ENCODE results near the gene HSD17B12. TPM values are rescaled to one million over a fixed set of nuclear protein-coding genes. Genes with fewer than 3 reads are reported as not detected.

HSD17B12 gene
- polyA plus RNA-seq, 1 donor (not counting 4 experiments of a cell fraction or from before 2014, with no cell fraction given), result 105 TPM

DNA sequence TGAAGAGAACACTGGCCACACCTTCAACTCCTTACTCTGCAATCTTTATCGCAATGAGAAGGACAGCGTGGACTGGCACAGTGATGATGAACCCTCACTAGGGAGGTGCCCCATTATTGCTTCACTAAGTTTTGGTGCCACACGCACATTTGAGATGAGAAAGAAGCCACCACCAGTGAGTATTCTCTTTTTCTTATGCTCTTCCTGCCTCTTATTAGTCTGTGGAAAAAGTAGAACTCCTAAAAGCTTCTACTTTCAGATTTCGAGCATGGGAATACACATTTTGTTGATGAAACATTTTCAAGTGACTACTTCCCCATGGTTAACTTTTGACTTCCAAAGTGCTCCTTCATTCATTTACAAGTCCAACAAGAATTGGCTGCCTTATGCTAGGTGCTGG lies 221.0 kb downstream of the HSD17B12 start:
- dilution Hi-C loops (cut with MboI; ENCODE audit: extremely low pct_ligation_motif_present, low sequenced_read_pairs), result no loop called here

DNA sequence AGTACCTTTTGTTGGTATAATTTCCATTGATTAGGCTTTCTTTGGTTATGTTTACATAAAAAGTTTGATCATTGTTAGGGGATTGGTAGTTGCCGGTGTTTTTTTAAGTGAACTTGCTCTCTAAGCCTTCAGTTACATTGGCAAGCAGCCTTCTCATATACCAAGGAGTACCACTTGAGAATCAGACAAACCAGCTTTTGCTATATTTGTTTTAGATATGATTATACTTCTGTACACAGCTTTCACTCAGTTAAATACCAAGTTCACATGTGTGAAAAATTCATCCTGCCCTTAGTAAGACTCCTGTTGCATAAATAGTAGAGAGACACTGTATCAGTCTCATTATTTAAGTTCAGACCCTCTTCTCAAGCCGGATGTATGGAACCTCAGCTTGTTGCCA lies 222.5 kb downstream of the HSD17B12 start:
- DNase-seq (ENCODE audit: low read depth, low spot score), result no peak
- Histone ChIP-seq H3K9me1 (ENCODE audit: control insufficient read depth, extremely low read depth, insufficient read depth, low read length) (peaks cover 2% of the 10 kb centered on the region), H3K79me2 (ENCODE audit: control insufficient read depth, insufficient read depth, low read length) (no peaks in the 10 kb centered on the region), H4K20me1 (ENCODE audit: control insufficient read depth, extremely low read depth, insufficient read depth, low read length) (no peaks in the 10 kb centered on the region), H3K36me3 (ENCODE audit: control insufficient read depth in 2 of 2, extremely low read depth in 1 of 2, insufficient read depth in 2 of 2, low read length in 2 of 2) (peaks cover 4 to 8% of the 10 kb centered on the region in 2 experiments), H3K27me3 (ENCODE audit: control insufficient read depth, extremely low read depth, insufficient read depth, low read length) (no peaks in the 10 kb centered on the region), H3K27ac (ENCODE audit: control insufficient read depth, insufficient read depth, low read length) (no peak overlapping the region), H2AFZ (ENCODE audit: control insufficient read depth, low read length) (no peak overlapping the region), H3K9ac (ENCODE audit: control insufficient read depth, extremely low read depth, insufficient read depth, low read length) (no peak overlapping the region), H3K4me3 (ENCODE audit: control insufficient read depth in 2 of 3, extremely low read depth in 1 of 3, insufficient read depth in 2 of 3, low read depth in 1 of 3, low read length in 3 of 3) (no peak overlapping the region), H3K9me3 (ENCODE audit: control insufficient read depth, low read depth, low read length) (no peaks in the 10 kb centered on the region), H3K4me2 (ENCODE audit: control insufficient read depth, extremely low read depth, insufficient read depth, low read depth, low read length) (no peak overlapping the region), H3K4me1 (ENCODE audit: control insufficient read depth, extremely low read depth, insufficient read depth, low read length) (peaks cover 15% of the 10 kb centered on the region)
- dilution Hi-C loops (cut with MboI; ENCODE audit: extremely low pct_ligation_motif_present, low sequenced_read_pairs), result no loop called here
- TF ChIP-seq EZH2 (IDR thresholded peaks at IDR 0.05; ENCODE audit: low read length), result no peak
- TF ChIP-seq, protein P1, sequence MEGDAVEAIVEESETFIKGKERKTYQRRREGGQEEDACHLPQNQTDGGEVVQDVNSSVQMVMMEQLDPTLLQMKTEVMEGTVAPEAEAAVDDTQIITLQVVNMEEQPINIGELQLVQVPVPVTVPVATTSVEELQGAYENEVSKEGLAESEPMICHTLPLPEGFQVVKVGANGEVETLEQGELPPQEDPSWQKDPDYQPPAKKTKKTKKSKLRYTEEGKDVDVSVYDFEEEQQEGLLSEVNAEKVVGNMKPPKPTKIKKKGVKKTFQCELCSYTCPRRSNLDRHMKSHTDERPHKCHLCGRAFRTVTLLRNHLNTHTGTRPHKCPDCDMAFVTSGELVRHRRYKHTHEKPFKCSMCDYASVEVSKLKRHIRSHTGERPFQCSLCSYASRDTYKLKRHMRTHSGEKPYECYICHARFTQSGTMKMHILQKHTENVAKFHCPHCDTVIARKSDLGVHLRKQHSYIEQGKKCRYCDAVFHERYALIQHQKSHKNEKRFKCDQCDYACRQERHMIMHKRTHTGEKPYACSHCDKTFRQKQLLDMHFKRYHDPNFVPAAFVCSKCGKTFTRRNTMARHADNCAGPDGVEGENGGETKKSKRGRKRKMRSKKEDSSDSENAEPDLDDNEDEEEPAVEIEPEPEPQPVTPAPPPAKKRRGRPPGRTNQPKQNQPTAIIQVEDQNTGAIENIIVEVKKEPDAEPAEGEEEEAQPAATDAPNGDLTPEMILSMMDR (optimal IDR thresholded peaks at IDR 0.05 in 1 of 3, IDR thresholded peaks at IDR 0.05 in 1 of 3, conservative IDR thresholded peaks at IDR 0.05 in 1 of 3; ENCODE audit: extremely low read depth in 1 of 3, insufficient read depth in 2 of 3, low read length in 3 of 3), result no peak
- no peak for FAIRE-seq

More for the DNA sequence above, 221.0 kb downstream of the HSD17B12 start:
- no peaks in the 10 kb centered on the region for H3K79me2 ChIP-seq (ENCODE audit: control insufficient read depth, insufficient read depth, low read length)
- no peak overlapping the region for H3K9ac ChIP-seq (ENCODE audit: control insufficient read depth, extremely low read depth, insufficient read depth, low read length)
- TF ChIP-seq, protein P1 (optimal IDR thresholded peaks at IDR 0.05 in 1 of 3, IDR thresholded peaks at IDR 0.05 in 1 of 3, conservative IDR thresholded peaks at IDR 0.05 in 1 of 3; ENCODE audit: extremely low read depth in 1 of 3, insufficient read depth in 2 of 3, low read length in 3 of 3), result no peak
- TF ChIP-seq EZH2 (IDR thresholded peaks at IDR 0.05; ENCODE audit: low read length), result no peak
- no peak overlapping the region for H3K4me2 ChIP-seq (ENCODE audit: control insufficient read depth, extremely low read depth, insufficient read depth, low read depth, low read length)
- no peak overlapping the region for H2AFZ ChIP-seq (ENCODE audit: control insufficient read depth, low read length)
- DNase-seq (ENCODE audit: low read depth, low spot score), result no peak
- no peaks in the 10 kb centered on the region for H3K9me3 ChIP-seq (ENCODE audit: control insufficient read depth, low read depth, low read length)
- H3K9me1 ChIP-seq (ENCODE audit: control insufficient read depth, extremely low read depth, insufficient read depth, low read length), result no peaks in the 10 kb centered on the region
- no peaks in the 10 kb centered on the region for H4K20me1 ChIP-seq (ENCODE audit: control insufficient read depth, extremely low read depth, insufficient read depth, low read length)
- no peak for FAIRE-seq
- peaks cover 11% of the 10 kb centered on the region for H3K4me1 ChIP-seq (ENCODE audit: control insufficient read depth, extremely low read depth, insufficient read depth, low read length)
- H3K4me3 ChIP-seq (ENCODE audit: control insufficient read depth in 2 of 3, extremely low read depth in 1 of 3, insufficient read depth in 2 of 3, low read depth in 1 of 3, low read length in 3 of 3), result no peak overlapping the region
- peaks cover 9 to 13% of the 10 kb centered on the region in 2 experiments for H3K36me3 ChIP-seq (ENCODE audit: control insufficient read depth in 2 of 2, extremely low read depth in 1 of 2, insufficient read depth in 2 of 2, low read length in 2 of 2)
- no peak overlapping the region for H3K27ac ChIP-seq (ENCODE audit: control insufficient read depth, insufficient read depth, low read length)
- H3K27me3 ChIP-seq (ENCODE audit: control insufficient read depth, extremely low read depth, insufficient read depth, low read length), result no peaks in the 10 kb centered on the region

Measured in keratinocyte (primary cell).